ENCODE results near the gene USP13.

The USP13 gene

GRCh38 chr3:179760944-179761343 is 108.1 kb downstream of the USP13 start:
- DNase-seq (ENCODE audit: low spot score), result no peak
- H3K36me3 ChIP-seq (ENCODE audit: low read depth), result peaks cover 8% of the 10 kb centered on the region; the same call in 1 of the 2 replicates

GRCh38 chr3:179765396-179765795 is 112.6 kb downstream of the USP13 start:
- DNase-seq (ENCODE audit: low spot score) (no peak), ATAC-seq (ENCODE audit: low read depth) (no peak)
- H3K4me3 ChIP-seq (ENCODE audit: severe bottlenecking), result no peak overlapping the region
- no peaks in the 10 kb centered on the region for H3K27me3 ChIP-seq (ENCODE audit: insufficient read depth, poor library complexity, severe bottlenecking)
- TF ChIP-seq CTCF (IDR thresholded peaks at IDR 0.05; ENCODE audit: poor library complexity, severe bottlenecking), result no peak
- H3K27ac ChIP-seq (ENCODE audit: poor library complexity, severe bottlenecking), result no peak overlapping the region
- peaks cover 19% of the 10 kb centered on the region for H3K36me3 ChIP-seq (ENCODE audit: low read depth)
- H3K9me3 ChIP-seq (ENCODE audit: severe bottlenecking), result no peaks in the 10 kb centered on the region
- no peaks in the 10 kb centered on the region for H3K4me1 ChIP-seq (ENCODE audit: insufficient read depth, poor library complexity, severe bottlenecking)

More at GRCh38 chr3:179760944-179761343, 108.1 kb downstream of the USP13 start:
- no peak overlapping the region for H3K27ac ChIP-seq (ENCODE audit: poor library complexity, severe bottlenecking)
- H3K27me3 ChIP-seq (ENCODE audit: insufficient read depth, poor library complexity, severe bottlenecking), result no peaks in the 10 kb centered on the region
- no peak for TF ChIP-seq CTCF (IDR thresholded peaks at IDR 0.05; ENCODE audit: poor library complexity, severe bottlenecking)
- H3K4me1 ChIP-seq (ENCODE audit: insufficient read depth, poor library complexity, severe bottlenecking), result no peaks in the 10 kb centered on the region
- no peak overlapping the region for H3K4me3 ChIP-seq (ENCODE audit: severe bottlenecking)
- peak; percentile 77 for ATAC-seq (ENCODE audit: low read depth)
- no peaks in the 10 kb centered on the region for H3K9me3 ChIP-seq (ENCODE audit: severe bottlenecking)

- Histone ChIP-seq H3K36me3 (ENCODE audit: low read depth) (peaks cover 19% of the 10 kb centered on the region), H3K27ac (ENCODE audit: poor library complexity, severe bottlenecking) (no peak overlapping the region), H3K9me3 (ENCODE audit: severe bottlenecking) (no peaks in the 10 kb centered on the region), H3K4me3 (ENCODE audit: severe bottlenecking) (no peak overlapping the region), H3K27me3 (ENCODE audit: insufficient read depth, poor library complexity, severe bottlenecking) (no peaks in the 10 kb centered on the region), H3K4me1 (ENCODE audit: insufficient read depth, poor library complexity, severe bottlenecking) (no peaks in the 10 kb centered on the region)
- ATAC-seq (ENCODE audit: low read depth) (no peak), DNase-seq (ENCODE audit: low spot score) (no peak)
- no peak for TF ChIP-seq CTCF (IDR thresholded peaks at IDR 0.05; ENCODE audit: poor library complexity, severe bottlenecking)
Observed at GRCh38 chr3:179766416-179767133, 113.7 kb downstream of the USP13 start.

GRCh38 chr3:179768080-179768479 is 115.2 kb downstream of the USP13 start:
- H3K9me3 ChIP-seq (ENCODE audit: severe bottlenecking), result no peaks in the 10 kb centered on the region
- no peak overlapping the region for H3K4me3 ChIP-seq (ENCODE audit: severe bottlenecking)
- TF ChIP-seq CTCF (IDR thresholded peaks at IDR 0.05; ENCODE audit: poor library complexity, severe bottlenecking), result peak; percentile 66
- H3K27me3 ChIP-seq (ENCODE audit: insufficient read depth, poor library complexity, severe bottlenecking), result no peaks in the 10 kb centered on the region
- no peak overlapping the region for H3K27ac ChIP-seq (ENCODE audit: poor library complexity, severe bottlenecking)
- DNase-seq (ENCODE audit: low spot score) (no peak), ATAC-seq (ENCODE audit: low read depth) (peak; percentile 77)
- no peaks in the 10 kb centered on the region for H3K4me1 ChIP-seq (ENCODE audit: insufficient read depth, poor library complexity, severe bottlenecking)
- H3K36me3 ChIP-seq (ENCODE audit: low read depth), result peaks cover 16% of the 10 kb centered on the region
